GM12865 (cell line): ENCODE data around the gene ADARB2.
"Not testable (repeated sequence)": the region's sequence is repeated elsewhere in the genome, so short reads cannot be mapped to it uniquely, and the experiment has no call there.

Experiments
- DNase-seq: peaks from one replicate; pipeline ENCODE4 v3.0.0; 2010; ENCODE audit warnings: low read depth
- H3K4me3 ChIP-seq: 2 replicates; pipeline ENCODE4 v1.5.1; 2011; ENCODE audit warnings: mild to moderate bottlenecking, low read depth, low read length, control low read depth
- TF ChIP-seq, protein P1 (sequence below): IDR thresholded peaks from 2 replicates; pipeline ENCODE4 v1.5.1; 2011; ENCODE audit warnings: low read length, control low read depth, low read depth, inconsistent platforms; ENCODE audit not compliant: insufficient read depth; ENCODE audit errors: missing control alignments

The ADARB2 gene

DNA sequence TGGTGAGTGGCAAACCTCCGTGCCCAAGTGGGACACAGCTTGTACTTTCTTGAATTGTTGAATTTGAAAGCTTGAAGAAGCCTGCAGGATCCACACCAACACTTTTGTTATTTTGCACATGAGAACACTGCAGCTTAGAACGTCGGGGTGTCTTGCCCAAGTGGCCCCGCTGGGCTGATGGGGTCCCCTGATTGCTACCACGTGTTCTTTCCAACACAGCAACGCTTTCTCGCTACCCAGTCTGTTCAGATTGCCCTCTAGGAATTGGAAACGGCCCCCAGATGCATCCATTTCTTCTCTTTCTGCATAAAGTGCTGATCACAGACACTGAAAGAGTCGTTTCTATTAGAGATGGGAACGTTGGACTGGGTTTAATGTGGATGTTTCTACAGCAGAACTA is 268.5 kb downstream of the ADARB2 start:
- TF ChIP-seq, protein P1, sequence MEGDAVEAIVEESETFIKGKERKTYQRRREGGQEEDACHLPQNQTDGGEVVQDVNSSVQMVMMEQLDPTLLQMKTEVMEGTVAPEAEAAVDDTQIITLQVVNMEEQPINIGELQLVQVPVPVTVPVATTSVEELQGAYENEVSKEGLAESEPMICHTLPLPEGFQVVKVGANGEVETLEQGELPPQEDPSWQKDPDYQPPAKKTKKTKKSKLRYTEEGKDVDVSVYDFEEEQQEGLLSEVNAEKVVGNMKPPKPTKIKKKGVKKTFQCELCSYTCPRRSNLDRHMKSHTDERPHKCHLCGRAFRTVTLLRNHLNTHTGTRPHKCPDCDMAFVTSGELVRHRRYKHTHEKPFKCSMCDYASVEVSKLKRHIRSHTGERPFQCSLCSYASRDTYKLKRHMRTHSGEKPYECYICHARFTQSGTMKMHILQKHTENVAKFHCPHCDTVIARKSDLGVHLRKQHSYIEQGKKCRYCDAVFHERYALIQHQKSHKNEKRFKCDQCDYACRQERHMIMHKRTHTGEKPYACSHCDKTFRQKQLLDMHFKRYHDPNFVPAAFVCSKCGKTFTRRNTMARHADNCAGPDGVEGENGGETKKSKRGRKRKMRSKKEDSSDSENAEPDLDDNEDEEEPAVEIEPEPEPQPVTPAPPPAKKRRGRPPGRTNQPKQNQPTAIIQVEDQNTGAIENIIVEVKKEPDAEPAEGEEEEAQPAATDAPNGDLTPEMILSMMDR = no peak
- DNase-seq = no peak
- H3K4me3 ChIP-seq = no peak overlapping the region

DNA sequence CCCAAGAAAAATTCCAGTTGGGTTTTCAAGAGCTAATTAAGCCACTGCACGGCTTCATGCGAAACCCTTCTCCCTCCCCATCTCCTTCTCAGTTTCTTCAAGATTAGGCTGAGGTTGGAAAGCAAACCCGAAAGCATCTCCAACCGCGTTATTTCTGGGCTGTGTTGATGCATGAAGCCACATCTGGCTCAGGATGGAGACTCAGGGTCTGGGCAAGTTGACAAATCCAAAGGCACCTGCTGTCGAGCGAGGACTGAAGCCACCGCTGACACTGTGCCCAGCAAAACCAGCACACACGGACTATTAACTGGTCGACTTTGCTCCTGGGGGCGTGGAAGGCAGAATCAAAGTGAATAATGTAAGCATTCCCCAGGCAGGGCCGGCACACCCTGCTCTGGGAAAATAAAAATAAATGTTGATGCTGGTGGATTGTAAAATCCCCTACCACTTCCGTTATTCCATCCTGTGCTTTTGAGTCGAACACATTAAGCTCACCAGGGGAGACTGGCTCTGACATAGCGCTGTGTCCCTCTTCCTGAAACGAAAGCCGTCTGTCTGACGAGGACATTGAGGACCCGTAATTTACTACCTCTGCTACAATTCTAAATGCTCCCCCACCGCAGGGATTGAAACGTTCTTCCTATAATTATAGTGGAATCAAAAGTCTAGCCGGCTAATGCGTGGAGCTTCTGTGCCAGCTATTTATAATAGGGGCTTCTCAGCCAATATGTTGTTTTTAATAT is 269.8 kb downstream of the ADARB2 start:
- H3K4me3 ChIP-seq = no peak overlapping the region
- no peak for DNase-seq

DNA sequence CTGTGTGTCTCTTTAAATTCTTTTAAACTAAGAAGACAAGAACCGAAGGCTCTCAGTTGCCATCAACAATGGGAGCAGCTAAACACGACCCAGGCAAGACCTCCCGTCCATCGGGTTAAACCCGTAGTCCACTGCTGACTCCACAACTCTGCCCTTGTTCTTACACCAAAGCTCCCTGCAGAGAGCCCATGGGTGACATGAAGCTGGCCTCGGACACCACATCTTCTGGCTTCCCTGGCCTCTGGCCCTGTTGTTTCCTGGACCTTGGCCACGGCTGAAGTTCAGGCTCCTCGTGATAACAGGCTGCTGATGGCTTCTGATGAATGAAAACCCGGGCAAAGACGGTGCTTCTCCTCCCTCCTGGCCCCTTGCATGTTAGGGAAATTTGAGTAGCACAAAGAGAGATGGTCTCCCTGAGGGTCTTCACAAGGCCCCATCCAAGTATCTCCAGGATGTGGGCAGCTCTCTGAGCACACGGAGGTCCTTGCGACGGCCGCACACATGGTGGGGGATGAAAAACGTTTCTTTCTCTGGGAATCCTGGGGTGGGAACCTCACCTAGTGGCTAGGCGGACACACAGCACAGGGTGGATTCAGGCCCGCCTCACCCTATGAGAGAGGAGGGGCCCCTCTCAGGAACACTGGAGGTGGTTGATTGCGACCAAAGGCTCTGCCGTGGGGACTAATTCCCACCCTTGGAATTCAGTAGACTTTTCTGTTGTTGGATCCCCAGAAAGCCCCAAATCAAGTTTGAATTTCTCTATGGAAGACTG is 271.1 kb downstream of the ADARB2 start:
- peak overlapping the region; percentile 39; the same call in 1 of the 2 replicates for H3K4me3 ChIP-seq
- no peak for DNase-seq
- TF ChIP-seq, protein P1 = no peak

More for the DNA sequence above, 269.8 kb downstream of the ADARB2 start:
- TF ChIP-seq, protein P1 = no peak

DNA sequence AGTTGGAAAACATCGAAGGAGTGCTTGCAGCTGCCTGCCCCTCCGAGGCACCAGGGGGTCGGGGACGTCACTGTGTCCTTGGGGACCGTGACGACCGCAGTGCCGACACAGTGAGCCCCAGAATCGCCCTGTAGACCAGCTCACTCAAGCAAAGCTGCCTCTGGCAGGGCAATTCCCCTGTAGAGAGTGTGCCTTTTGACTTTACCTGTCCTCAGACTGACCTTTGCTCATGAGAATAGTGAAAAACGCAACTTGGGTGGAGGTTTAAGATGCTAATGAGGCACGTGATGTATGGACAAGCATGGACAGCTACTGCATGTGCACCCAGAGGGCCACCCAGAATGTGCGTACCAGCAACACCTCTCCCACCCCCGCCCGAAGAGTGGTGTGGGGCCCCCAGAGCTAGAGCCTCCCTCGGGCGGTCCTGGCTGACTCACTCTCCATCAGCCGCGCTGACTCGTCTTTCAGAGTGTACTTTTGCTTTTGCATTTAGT is 271.9 kb downstream of the ADARB2 start:
- H3K4me3 ChIP-seq = peak overlapping the region; percentile 39
- TF ChIP-seq, protein P1 = no peak

DNA sequence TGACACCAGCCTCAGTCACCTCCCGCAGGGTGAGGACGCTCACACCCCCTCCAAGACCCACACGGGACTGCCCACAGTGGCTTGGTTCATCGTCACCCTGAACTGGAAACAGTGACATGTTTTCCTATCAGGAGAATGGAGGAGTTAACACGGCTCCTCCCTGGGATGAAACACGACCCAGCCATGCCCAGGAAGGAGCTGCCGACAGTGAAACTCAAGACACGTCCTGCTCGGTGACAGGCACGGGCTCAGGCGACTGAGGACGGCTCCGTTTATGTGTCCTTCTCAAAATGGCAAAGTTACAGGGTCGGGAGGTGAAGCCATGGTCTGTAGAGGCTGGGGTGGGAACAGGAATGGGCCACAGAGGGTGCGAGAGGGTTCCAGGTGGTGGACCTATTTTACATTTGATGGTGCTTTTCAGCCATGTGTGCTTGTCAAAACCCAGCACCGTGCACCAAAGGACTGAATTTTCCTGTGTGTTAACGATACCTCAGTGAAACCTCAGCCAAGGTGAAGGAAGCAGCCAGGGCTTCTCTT is 272.4 kb downstream of the ADARB2 start:
- no peak for DNase-seq
- H3K4me3 ChIP-seq = no peak overlapping the region
- TF ChIP-seq, protein P1 = no peak

More for the DNA sequence above, 271.9 kb downstream of the ADARB2 start:
- peak; percentile 48 for DNase-seq

DNA sequence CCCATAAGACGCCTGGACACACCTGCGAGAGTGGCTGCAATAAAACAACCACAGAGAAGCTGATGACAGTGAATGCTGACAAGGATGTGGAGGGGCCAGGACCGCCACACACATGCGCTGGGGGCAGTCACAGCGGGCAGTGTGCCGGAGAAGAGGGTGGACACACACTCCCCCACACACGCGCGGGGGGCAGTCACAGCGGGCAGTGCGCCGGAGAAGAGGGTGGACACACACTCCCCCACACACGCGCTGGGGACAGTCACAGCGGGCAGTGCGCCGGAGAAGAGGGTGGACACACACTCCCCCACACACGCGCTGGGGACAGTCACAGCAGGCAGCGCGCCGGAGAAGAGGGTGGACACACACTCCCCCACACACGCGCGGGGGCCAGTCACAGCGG is 273.4 kb downstream of the ADARB2 start:
- not testable (repeated sequence) for H3K4me3 ChIP-seq, DNase-seq

DNA sequence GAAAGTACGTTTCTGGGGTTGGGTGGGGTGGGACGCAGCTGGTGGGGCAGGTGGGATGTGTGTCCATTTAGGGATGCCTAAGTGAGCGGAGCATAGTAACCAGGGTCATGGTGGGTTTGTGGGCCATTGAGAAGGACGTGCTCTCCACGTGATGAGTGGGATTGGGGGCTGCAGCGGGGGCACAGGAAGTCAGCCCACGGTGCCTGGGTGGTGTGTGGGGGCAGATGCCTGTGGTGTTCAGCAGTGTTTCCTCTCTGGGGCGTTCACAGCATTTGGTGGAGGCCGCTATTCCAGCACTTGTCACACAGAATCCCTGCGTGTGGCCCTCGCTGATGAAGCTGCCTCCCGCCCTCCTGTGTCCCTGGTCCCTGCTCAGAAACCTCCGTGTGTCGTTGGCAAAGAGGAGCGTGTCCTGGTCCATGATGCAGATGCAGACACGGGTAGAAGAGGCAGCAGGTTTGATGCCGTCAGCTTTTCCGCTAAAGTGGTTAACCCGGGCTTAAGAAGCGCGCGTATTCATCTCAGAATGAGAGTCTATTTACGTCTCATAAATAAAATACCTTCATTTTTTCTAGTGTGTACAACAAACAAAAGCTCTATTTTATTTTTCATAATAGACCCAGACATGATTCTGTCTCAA is 274.2 kb downstream of the ADARB2 start:
- no peak for DNase-seq
- no peak overlapping the region for H3K4me3 ChIP-seq
- TF ChIP-seq, protein P1 = no peak
